ENCODE data around the gene PKM.

The PKM gene

DNA sequence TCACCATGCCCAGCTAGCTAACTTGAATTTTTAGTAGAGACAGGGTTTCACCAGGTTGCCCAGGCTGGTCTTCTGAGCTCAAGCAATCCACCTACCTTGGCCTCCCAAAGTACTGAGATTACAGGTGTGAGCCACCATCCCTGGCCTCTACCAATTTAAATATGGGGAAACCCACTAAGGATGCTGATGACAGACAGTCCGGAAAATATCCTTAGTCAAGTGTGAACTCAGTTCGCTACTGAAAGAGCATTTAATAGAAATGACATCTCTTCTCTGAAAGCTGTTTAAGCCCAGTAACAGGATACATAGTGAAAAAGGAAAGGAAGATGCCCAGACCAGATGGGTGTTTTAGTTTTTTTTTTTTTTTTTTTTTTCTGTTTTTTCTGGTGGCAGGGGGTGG lies 25.7 kb downstream of the PKM start:
- peak overlapping the region in 3 of 21 experiments; percentile 30 to 53 (median 42) for H3K27ac ChIP-seq
- no peak overlapping the region for H3K4me3 ChIP-seq

DNA sequence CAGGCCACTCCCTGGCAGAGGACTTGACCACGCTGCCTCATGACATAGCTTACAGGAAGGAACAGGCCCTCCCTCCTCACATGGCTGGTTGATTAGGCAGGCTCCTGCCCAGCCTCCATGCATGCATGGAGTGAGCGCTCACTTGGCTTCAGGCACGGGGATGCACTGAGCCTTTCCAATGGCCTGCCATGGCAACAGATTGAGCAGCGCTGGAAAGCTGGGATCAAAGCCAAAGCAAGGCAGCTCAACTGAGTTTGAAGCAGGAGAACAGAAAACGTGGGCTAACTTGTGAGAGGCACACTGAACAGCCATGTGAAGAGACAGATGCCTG lies 27.5 kb downstream of the PKM start:
- no peak overlapping the region for H3K4me3 ChIP-seq
- H3K27ac ChIP-seq, result peak overlapping the region in 9 of 21 experiments; percentile 47 to 76 (median 69)

GRCh38 chr15:72202801-72203506 lies 28.0 kb downstream of the PKM start:
- Histone ChIP-seq H3K4me3 (no peak overlapping the region), H3K27ac (peak overlapping the region in 15 of 21 experiments; percentile 16 to 76 (median 53))

DNA sequence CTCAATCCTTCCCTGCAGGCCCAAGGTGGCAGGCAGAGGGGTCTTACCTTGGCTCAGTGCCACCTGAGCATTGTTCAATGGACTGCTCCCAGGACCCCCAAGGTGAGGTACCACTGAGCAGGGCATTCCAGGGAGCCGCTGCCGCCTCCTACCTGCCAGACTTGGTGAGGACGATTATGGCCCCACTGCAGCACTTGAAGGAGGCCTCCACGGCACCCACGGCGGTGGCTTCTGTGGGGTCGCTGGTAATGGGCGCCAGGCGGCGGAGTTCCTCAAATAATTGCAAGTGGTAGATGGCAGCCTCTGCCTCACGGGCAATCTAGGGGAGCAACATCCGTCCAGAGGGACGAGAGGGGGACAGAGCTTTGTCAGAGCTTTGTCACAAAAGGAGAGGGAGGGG lies 28.7 kb downstream of the PKM start:
- Histone ChIP-seq H3K27ac (peak overlapping the region in 12 of 21 experiments; percentile 16 to 76 (median 58)), H3K4me3 (no peak overlapping the region)

GRCh38 chr15:72201391-72201921 lies 29.5 kb downstream of the PKM start:
- Histone ChIP-seq H3K4me3 (no peak overlapping the region), H3K27ac (peak overlapping the region in 4 of 21 experiments; percentile 30 to 69 (median 32))

GRCh38 chr15:72200395-72201237 lies 30.4 kb downstream of the PKM start:
- peak overlapping the region in 6 of 21 experiments; percentile 9 to 69 (median 30) for H3K27ac ChIP-seq

DNA sequence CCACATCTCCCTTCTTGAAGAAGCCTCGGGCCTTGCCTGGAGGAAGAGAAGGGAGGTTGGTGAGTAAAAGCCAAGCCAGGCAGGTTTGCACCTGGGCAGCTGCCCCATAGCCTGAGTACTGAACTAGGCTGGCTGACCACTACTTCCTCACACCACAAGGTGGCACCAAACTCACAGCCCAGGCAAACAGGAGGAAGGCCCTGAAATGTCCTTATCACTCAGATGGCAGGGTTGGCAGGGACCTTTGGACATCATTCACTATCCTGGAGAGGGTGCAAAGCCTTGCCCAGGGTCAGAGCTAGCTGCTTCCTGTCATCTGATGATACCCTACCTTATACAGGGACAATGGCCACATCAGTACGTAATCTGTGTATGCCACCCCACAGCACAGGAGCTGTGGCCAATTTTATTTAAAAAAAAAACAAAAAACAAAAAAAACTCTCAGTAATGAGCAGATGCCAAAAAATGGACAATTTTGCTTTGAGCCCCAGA lies 31.2 kb downstream of the PKM start:
- no peak overlapping the region for H3K4me3 ChIP-seq
- H3K27ac ChIP-seq, result peak overlapping the region in 2 of 21 experiments; percentile 21 to 69

More at GRCh38 chr15:72200395-72201237, 30.4 kb downstream of the PKM start:
- H3K4me3 ChIP-seq, result no peak overlapping the region

DNA sequence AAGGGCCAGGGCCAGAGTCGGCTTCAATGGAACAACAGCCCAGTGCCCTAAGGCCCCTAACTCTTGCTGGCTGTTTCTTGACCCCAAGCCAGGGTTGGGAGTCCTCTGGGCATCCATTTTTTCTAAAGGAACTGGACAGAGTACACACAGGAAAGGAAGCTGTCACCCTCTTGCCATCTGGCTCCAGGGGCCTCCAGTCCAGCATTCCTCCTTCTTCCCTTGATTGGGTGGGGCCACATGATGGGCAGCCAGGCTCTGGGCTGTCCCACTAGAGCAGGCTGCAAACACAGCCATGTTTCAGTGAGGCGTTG lies 31.8 kb downstream of the PKM start:
- H3K27ac ChIP-seq, result no peak overlapping the region
- H3K4me3 ChIP-seq, result no peak overlapping the region

DNA sequence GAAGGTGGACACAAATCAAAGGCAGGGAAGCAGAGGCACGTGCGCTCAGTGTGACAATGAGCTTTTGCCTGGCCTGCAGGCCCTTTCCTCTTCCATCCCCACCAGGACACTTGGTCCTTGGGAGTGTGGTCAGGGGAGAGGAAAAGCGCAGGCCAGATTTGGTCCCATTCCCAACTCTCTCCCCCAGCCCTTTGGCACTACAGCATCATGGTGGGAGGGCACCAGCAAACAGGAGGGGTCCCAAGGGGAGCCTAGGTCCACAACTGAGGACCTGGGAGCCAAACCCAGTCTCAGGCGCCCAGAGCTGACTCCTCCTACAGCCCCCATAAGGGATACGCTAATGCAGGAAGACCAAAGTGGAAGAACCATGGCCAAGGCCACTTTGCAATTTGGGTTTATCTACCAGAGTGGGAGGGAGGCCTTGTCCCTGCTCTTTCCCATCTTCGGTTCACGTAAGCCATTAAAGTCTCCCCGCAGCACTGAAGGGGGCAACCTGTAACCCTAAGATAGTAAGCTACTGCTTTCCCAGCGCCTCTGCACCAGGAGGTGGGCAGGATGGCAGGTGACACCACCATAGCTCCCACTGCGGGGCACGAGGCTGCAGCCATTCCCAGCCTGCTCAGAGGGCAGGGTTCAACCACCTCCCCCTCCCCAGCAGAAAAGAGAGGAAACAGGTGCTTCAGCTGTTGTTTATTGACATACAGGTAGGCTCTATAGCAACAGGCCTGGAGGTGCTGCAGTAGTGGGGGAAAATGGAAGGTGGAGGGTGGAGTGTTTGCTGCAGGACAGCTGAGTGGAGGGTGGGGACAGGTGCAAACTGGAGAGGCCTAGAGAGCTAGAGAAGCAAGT lies 32.4 kb downstream of the PKM start:
- peak overlapping the region in 1 of 21 experiments; percentile 18 for H3K27ac ChIP-seq
- H3K4me3 ChIP-seq, result no peak overlapping the region

- peak within 1 kb of the TSS; percentile 24 to 61 (median 37) for H3K4me3 ChIP-seq
- H3K27ac ChIP-seq, result peak within 1 kb of the TSS in 10 of 21 experiments; percentile 18 to 69 (median 46)
These were observed 33.3 kb downstream of the PKM start, which contains the start of gene GRAMD2A for GRCh38 chr15:72197460-72198355. TSS of gene GRAMD2A (minus strand) at chr15:72197787.

- H3K27ac ChIP-seq, result peak overlapping the region in 9 of 21 experiments; percentile 18 to 69 (median 48)
- H3K4me3 ChIP-seq, result peak overlapping the region; percentile 24 to 61 (median 37)
These were observed 33.9 kb downstream of the PKM start for GRCh38 chr15:72197041-72197459.

DNA sequence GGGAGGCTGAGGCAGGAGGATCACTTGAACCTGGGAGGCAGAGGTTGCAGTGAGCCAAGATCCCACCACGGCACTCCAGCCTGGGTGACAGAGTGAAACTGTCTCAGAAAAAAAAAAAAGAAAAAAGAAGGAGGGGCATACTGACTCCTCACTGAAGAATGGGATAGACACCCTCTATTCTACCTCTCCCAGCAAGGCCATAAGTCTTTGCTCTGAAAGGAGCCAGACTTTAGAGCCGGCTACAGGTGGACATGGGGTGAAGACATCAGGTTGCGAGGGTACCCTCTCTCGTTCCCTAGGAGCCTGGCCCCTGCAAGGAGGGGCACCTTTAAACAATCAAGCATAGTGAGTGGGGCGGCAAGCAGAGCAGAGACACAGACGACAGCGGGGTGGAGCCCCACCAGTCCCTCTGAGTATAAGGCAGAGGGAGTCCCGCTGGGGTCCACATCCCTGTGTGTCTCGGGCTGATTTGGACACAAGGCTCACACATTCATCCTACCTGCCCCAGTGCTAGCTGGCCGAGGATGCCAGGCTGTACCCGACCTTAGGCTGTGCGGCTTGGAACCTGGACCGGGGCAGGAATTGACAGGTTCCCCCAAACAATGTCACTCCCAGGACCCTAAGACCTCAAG lies 34.5 kb downstream of the PKM start:
- Histone ChIP-seq H3K27ac (peak overlapping the region in 1 of 21 experiments; percentile 67), H3K4me3 (peak overlapping the region in 3 of 7 experiments; percentile 37 to 61 (median 47))

GRCh38 chr15:72195101-72195511 lies 35.9 kb downstream of the PKM start:
- H3K4me3 ChIP-seq, result no peak overlapping the region
- H3K27ac ChIP-seq, result peak overlapping the region in 2 of 21 experiments; percentile 16 to 30

DNA sequence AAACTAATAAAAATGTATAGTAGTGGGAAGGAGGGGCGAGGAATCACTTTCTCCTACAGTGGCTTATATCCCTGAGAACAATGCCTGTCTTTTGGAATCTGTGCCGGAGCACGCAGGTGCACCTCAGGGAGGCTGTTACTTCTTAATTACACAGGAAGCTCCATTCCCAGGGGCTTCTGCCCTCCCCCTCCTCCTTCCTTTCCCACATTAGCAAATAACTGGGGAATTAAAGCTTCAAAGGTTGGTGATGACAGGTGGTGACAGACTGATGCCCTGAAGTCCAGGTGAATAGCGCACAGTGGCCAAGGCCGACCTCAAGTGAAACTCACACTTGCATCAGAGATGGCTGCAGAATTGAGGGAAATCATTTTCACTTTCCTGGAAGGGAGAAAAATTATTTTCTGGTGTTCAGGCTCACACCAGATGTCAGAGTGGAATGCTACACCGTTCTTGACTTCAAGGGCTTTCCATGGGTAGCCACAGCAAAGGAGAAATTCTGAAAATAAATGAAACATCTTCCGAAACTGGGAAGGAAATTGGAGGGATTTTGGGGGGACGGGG lies 37.1 kb downstream of the PKM start:
- no peak overlapping the region for H3K27ac ChIP-seq

GRCh38 chr15:72192416-72192815 lies 38.6 kb downstream of the PKM start:
- Histone ChIP-seq H3K4me3 (no peak overlapping the region), H3K27ac (no peak overlapping the region)

More for the DNA sequence above, 37.1 kb downstream of the PKM start:
- no peak overlapping the region for H3K4me3 ChIP-seq

GRCh38 chr15:72189250-72189902 lies 41.6 kb downstream of the PKM start:
- H3K27ac ChIP-seq, result no peak overlapping the region
- H3K4me3 ChIP-seq, result no peak overlapping the region

DNA sequence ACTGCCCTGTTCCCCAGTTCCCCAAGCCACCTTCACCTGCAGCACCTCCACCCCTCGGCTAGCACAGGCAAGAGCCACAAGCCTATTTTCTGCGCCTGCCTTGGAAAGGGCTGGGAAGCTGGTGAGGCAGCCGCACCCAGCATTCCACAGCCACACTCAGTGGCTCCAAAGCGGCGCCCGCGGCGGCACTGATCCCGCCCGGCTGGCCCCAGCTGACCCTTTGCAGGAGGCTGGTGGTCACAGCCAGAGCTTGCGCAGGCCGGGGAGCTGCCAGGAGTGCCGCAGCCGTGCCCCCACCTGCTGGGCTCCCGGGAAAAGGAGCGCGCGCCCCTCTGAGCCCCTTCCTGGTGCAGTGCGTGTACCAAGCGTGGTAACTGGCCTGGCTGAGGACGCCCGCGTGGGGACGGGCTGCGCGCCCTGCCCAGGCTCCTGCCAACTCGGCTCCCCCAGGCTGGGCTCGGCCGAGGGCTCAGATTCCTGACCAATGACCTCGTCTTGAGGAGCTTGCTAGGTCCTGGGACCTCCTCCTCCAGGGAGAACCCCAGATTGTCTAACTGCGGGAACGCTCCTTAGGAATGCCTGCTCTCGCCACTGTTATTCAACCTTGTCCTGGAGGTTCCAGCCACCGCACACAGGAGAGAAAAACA lies 46.7 kb downstream of the PKM start:
- Histone ChIP-seq H3K4me3 (peak overlapping the region in 4 of 7 experiments; percentile 15 to 36 (median 21)), H3K27ac (peak overlapping the region in 1 of 21 experiments; percentile 9)

Data from skin epidermis (tissue), 12 donors.